HepG2 (cell line): ENCODE measurements around the gene DACT2. TPM values are rescaled to one million over a fixed set of nuclear protein-coding genes. Genes with fewer than 3 reads are reported as not detected.
A peak's percentile ranks its signal among the peaks of the same experiment; 100 is the strongest.

ENCODE experiments used
- ATAC-seq: fragments of 200-7000 bp; cut with Tn5 transposase; 3 replicates; pipeline ENCODE4 v1.9.1; 2020; ENCODE audit warnings: mild to moderate bottlenecking, moderate library complexity
- Bru-seq: library from RNA; stranded (reverse); fragments of 400-500 nt; gene quantifications from one replicate; lab custom pipeline; 2021; lab: Mats Ljungman, UMichigan
- BruChase-seq, 2 experiments: library from RNA; stranded (reverse); fragments of 400-500 nt; gene quantifications; one replicate each; lab custom pipeline; 2021; lab: Mats Ljungman, UMichigan
- BruUV-seq: library from RNA; stranded (reverse); fragments of 400-500 nt; replicated peaks from 2 replicates; lab custom pipeline; 2021; lab: Mats Ljungman, UMichigan
- CTCF ChIA-PET: fragments of 300-600 bp; formaldehyde crosslinking; extraction: SDS; loops from one replicate; lab custom pipeline; 2021; ENCODE audit warnings: low total read pairs, inconsistent platforms, low intra/inter-chr PET ratio; lab: Yijun Ruan, JAX
- POLR2A ChIA-PET: fragments of 350-600 bp; sonication (Branson Sonifier 250); formaldehyde crosslinking; loops from one replicate; lab custom pipeline; 2020; ENCODE audit warnings: antibody characterized with exemption, inconsistent platforms; lab: Yijun Ruan, JAX
- DNase-seq: peaks from one replicate; pipeline ENCODE4 v3.0.0-alpha.2; 2015; ENCODE audit warnings: low spot score
- FAIRE-seq: peaks from 3 replicates; lab custom pipeline; 2011; peaks lifted over from hg19 to GRCh38; lab: Jason Lieb, UNC
- H2AFZ ChIP-seq: one replicate; pipeline ENCODE4 v1.6.1; 2011; ENCODE audit warnings: low read length, inconsistent platforms
- H3K27ac ChIP-seq: fragments of 300-600 bp; 3 replicates; pipeline ENCODE4 v1.8.0; 2011; ENCODE audit warnings: mixed run types, mild to moderate bottlenecking, mixed read lengths, low read length, inconsistent platforms; ENCODE audit not compliant: insufficient read depth; ENCODE audit errors: extremely low read length
- H3K27me3 ChIP-seq, 2 experiments: fragments of 200-600 bp in 1 of 2; 2 replicates in 1 of 2; 3 replicates in 1 of 2; pipeline versions ENCODE4 v1.6.0 to v1.8.0; 2011; ENCODE audit warnings: low read length in 2 of 2, mild to moderate bottlenecking in 2 of 2, moderate library complexity in 2 of 2, inconsistent platforms in 1 of 2; ENCODE audit not compliant: insufficient read depth in 2 of 2, control insufficient read depth in 1 of 2
- H3K36me3 ChIP-seq, 2 experiments: fragments of 200-600 bp in 1 of 2; replicated peaks in 1 of 2; 2 replicates in 1 of 2; 3 replicates in 1 of 2; pipeline versions ENCODE4 v1.5.1 to v1.8.0; 2011; ENCODE audit warnings: low read length in 2 of 2, inconsistent platforms in 1 of 2; ENCODE audit not compliant: insufficient read depth in 2 of 2, control insufficient read depth in 1 of 2
- H3K4me1 ChIP-seq: 2 replicates; pipeline ENCODE4 v1.5.1; 2012; ENCODE audit warnings: low read length, inconsistent platforms; ENCODE audit not compliant: insufficient read depth
- H3K4me2 ChIP-seq: 2 replicates; pipeline ENCODE4 v1.6.0; 2011; ENCODE audit warnings: low read depth, low read length, inconsistent platforms
- H3K4me3 ChIP-seq, 3 experiments: fragments of 200-600 bp in 1 of 3; sonication (generic), shearing (Covaris generic) in 1 of 3; replicated peaks in 1 of 3; 2 replicates each; pipeline ENCODE4 v1.5.1; 2011 to 2016; ENCODE audit warnings: low read length in 3 of 3, inconsistent platforms in 2 of 3, low read depth in 2 of 3, mild to moderate bottlenecking in 2 of 3, control low read depth in 1 of 3, mixed read lengths in 1 of 3; ENCODE audit not compliant: insufficient read depth in 1 of 3
- H3K79me2 ChIP-seq: one replicate; pipeline ENCODE4 v1.6.1; 2011; ENCODE audit warnings: low read length, inconsistent platforms; ENCODE audit not compliant: insufficient read depth
- H3K9ac ChIP-seq: 2 replicates; pipeline ENCODE4 v1.6.0; 2011; ENCODE audit warnings: mild to moderate bottlenecking, low read depth, low read length, inconsistent platforms; ENCODE audit not compliant: insufficient read depth
- H3K9me3 ChIP-seq: 2 replicates; pipeline ENCODE4 v1.5.1; 2012; ENCODE audit warnings: mild to moderate bottlenecking, low read length
- H4K20me1 ChIP-seq: 2 replicates; pipeline ENCODE4 v1.6.0; 2011; ENCODE audit warnings: inconsistent platforms, mild to moderate bottlenecking, low read length, moderate library complexity; ENCODE audit not compliant: insufficient read depth
- ARNT ChIP-seq: fragments of 450-650 bp; IDR thresholded peaks from 2 replicates; pipeline ENCODE4 v1.6.1; 2017
- FOSL1 ChIP-seq: sonication (generic); formaldehyde crosslinking; IDR thresholded peaks from 2 replicates; pipeline ENCODE4 v1.9.0; 2021; ENCODE audit warnings: missing genetic modification reagents, borderline replicate concordance
- HMG20B ChIP-seq: conservative IDR thresholded peaks from 2 replicates; pipeline ENCODE4 v1.6.1; 2016; ENCODE audit warnings: missing genetic modification reagents, missing compliant biosample characterization
- KLF15 ChIP-seq: sonication (generic); formaldehyde crosslinking; IDR thresholded peaks from 2 replicates; pipeline ENCODE4 v1.8.1; 2023; ENCODE audit warnings: borderline replicate concordance, mild to moderate bottlenecking, inconsistent platforms, missing genetic modification reagents, mixed read lengths
- KLF16 ChIP-seq, 2 experiments: sonication (generic) in 1 of 2; formaldehyde crosslinking in 1 of 2; IDR thresholded peaks; 2 replicates each; pipeline versions ENCODE4 v1.6.1 to v1.8.0; 2016 to 2023; ENCODE audit warnings: missing genetic modification reagents in 2 of 2, missing compliant biosample characterization in 1 of 2
- KLF6 ChIP-seq: IDR thresholded peaks from 2 replicates; pipeline ENCODE4 v1.8.0; 2016; ENCODE audit warnings: missing biosample characterization, missing genetic modification reagents
- MBD4 ChIP-seq: IDR thresholded peaks from 2 replicates; pipeline ENCODE4 v1.6.1; 2012; ENCODE audit warnings: low read length, inconsistent platforms, borderline replicate concordance
- ZNF709 ChIP-seq: sonication (generic); formaldehyde crosslinking; IDR thresholded peaks from 2 replicates; pipeline ENCODE4 v1.5.0; 2020; ENCODE audit warnings: mild to moderate bottlenecking, missing genetic modification reagents
- ZSCAN20 ChIP-seq: sonication (generic); formaldehyde crosslinking; IDR thresholded peaks from 2 replicates; pipeline ENCODE4 v1.4.0; 2020; ENCODE audit warnings: missing genetic modification reagents, mild to moderate bottlenecking, borderline replicate concordance
- WGBS: methylation state at CpG from one replicate; pipeline ENCODE4 v1.1.6; 2017; ENCODE audit warnings: low lambda C conversion rate; 5-methylcytosine and 5-hydroxymethylcytosine counted together
- in situ Hi-C: cut with HindIII; loops from 2 replicates; pipeline ENCODE4 v1.10.0; 2017; ENCODE audit warnings: low pct_unique_long_range_greater_than_20kb; ENCODE audit not compliant: extremely low pct_ligation_motif_present
- intact Hi-C: fragments of 100-400 bp; cut with micrococcal nuclease; formaldehyde crosslinking; loops from one replicate; pipeline ENCODE4 v1.10.0; 2022; ENCODE audit not compliant: unreplicated experiment
- long read RNA-seq, 2 experiments: library from RNA in 1 of 2; library from polyadenylated mRNA in 1 of 2; stranded (forward) in 1 of 2; unstranded in 1 of 2; transcript quantifications; one replicate each; pipeline ENCODE4 v2.0.0, GENCODE V29; 2019 to 2022
- polyA minus RNA-seq, 3 experiments: library from RNA; depleted of rRNA, polyadenylated mRNA; stranded (reverse); fragments of >200 nt; gene quantifications; 2 replicates each; pipeline ENCODE4 v1.2.3, GENCODE V29; 2011; ENCODE audit warnings: low replicate concordance in 1 of 3
- polyA plus RNA-seq, 8 experiments: library from polyadenylated mRNA; depleted of rRNA in 3 of 8; stranded (reverse) in 7 of 8; unstranded in 1 of 8; fragments of >200 nt; fragmentation: Illumina TruSeq in 4 of 8; extraction: Trizol in 4 of 8; gene quantifications; 2 replicates each; pipeline versions ENCODE4 v1.2.1 to v1.2.3, GENCODE V29; 2011 to 2016; ENCODE audit warnings: low read depth in 4 of 8, missing spikeins in 1 of 8, mixed read lengths in 1 of 8; ENCODE audit not compliant: insufficient read depth in 1 of 8
- total RNA-seq, 5 experiments: library from RNA; depleted of rRNA; stranded (reverse); fragments of >200 nt; fragmentation: Illumina TruSeq; extraction: Trizol; gene quantifications; 2 replicates each; pipeline ENCODE4 v1.2.3, GENCODE V29; 2016; ENCODE audit warnings: low read depth in 1 of 5
- TF ChIP-seq, protein P1 (sequence below), 2 experiments: sonication (generic) in 1 of 2; formaldehyde crosslinking in 1 of 2; IDR thresholded peaks; 2 replicates each; pipeline versions ENCODE4 v1.5.1 to v1.6.1; 2011 to 2020; ENCODE audit warnings: borderline replicate concordance in 1 of 2, low read depth in 1 of 2, low read length in 1 of 2, mild to moderate bottlenecking in 1 of 2, missing genetic modification reagents in 1 of 2, moderate library complexity in 1 of 2
- TF ChIP-seq, protein P2 (sequence below): IDR thresholded peaks from 2 replicates; pipeline ENCODE4 v1.6.1; 2016

The DACT2 gene
- total RNA-seq (2016; rRNA removed; fragmentation: Illumina TruSeq; extraction: Trizol): not detected in 2 replicates
- total RNA-seq (2016; cell fraction: cytosol; rRNA removed; fragmentation: Illumina TruSeq; extraction: Trizol; ENCODE audit: low read depth): not detected in 2 replicates
- not detected in 2 replicates for total RNA-seq (2016; cell fraction: insoluble cytoplasmic fraction; rRNA removed; fragmentation: Illumina TruSeq; extraction: Trizol)
- not detected in 2 replicates for total RNA-seq (2016; cell fraction: membrane; rRNA removed; fragmentation: Illumina TruSeq; extraction: Trizol)
- not detected in 2 replicates for total RNA-seq (2016; cell fraction: nucleus; rRNA removed; fragmentation: Illumina TruSeq; extraction: Trizol)
- polyA plus RNA-seq (2011; rRNA removed): 0.10 and 0.15 TPM in 2 replicates
- polyA plus RNA-seq (2011; cell fraction: cytosol; rRNA removed): 0.12 and 0.23 TPM in 2 replicates
- polyA plus RNA-seq (2011; cell fraction: nucleus; rRNA removed): 0.23 and 0.45 TPM in 2 replicates
- not detected in 2 replicates for polyA plus RNA-seq (2012)
- not detected in 2 replicates for polyA plus RNA-seq (2016; cell fraction: cytosol; fragmentation: Illumina TruSeq; extraction: Trizol; ENCODE audit: low read depth)
- not detected in 2 replicates for polyA plus RNA-seq (2016; cell fraction: insoluble cytoplasmic fraction; fragmentation: Illumina TruSeq; extraction: Trizol; ENCODE audit: low read depth)
- polyA plus RNA-seq (2016; cell fraction: membrane; fragmentation: Illumina TruSeq; extraction: Trizol; ENCODE audit: low read depth): not detected in 2 replicates
- not detected in 2 replicates for polyA plus RNA-seq (2016; cell fraction: nucleus; fragmentation: Illumina TruSeq; extraction: Trizol; ENCODE audit: insufficient read depth, low read depth)
- polyA minus RNA-seq (2011; rRNA and poly(A)+ RNA removed; ENCODE audit: low replicate concordance): 0.26 TPM in 1 of 2 replicates, not detected in the other
- 0.26 and 0.30 TPM in 2 replicates for polyA minus RNA-seq (2011; cell fraction: cytosol; rRNA and poly(A)+ RNA removed)
- polyA minus RNA-seq (2011; cell fraction: nucleus; rRNA and poly(A)+ RNA removed): 0.25 TPM in 1 of 2 replicates, not detected in the other
- percentile 27 among the genes with signal in this experiment for Bru-seq, nascent RNA
- BruChase-seq, experiment 1, labeled RNA remaining after a 6-hour chase: percentile 33 among the genes with signal in this experiment
- percentile 31 among the genes with signal in this experiment for BruChase-seq, experiment 2, labeled RNA remaining after a 2-hour chase
- long read RNA-seq, experiment 1: 0 reads
- long read RNA-seq, experiment 2, partial matches to known transcripts: 0 of 2 reads
- long read RNA-seq, experiment 2, other reads (novel, unspliced or antisense): 1 of 2 reads

DNA sequence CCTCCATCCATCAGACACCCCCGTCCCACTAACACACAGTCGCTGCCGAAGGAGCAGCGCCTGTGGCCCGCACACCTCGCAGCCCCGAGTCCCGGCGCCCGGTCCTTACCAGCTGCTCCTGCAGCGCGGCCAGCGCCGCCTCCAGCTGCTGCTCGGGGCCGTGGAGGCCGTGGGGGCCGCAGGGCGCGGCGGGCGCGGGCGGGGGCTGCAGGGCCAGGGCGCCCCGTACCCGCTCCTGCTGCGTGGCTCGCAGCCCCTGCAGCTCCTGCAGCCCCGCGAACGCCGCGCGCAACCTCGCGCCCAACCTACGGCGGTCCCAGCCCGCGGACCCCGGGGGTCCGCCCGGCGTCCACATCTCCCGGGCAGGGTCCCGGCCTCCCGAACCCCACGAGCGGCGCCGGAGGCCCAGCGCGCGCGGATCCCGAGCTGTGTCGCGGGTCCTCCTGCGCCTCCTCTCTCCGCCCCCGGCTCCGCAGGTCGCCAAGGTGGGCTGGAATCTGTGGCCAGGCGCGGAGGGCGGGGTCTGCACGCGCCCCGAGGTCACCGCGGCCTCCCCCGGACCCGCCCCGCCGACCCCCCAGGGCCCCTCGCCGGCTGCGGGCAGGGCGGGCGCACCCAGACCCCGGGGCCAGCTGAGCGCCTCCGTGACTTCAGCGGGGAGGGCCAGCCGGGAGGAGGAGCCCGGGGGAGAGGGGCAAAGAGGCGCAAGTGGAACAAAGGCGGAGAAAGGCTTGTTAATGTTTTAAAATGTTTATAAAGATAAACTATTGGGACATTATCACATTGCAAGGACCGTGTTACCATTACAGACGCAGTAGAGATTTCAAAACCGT, at the start of gene DACT2:
Gene DACT2, minus strand, starts transcription at position 499 of the 833 bp plus-strand sequence. Its CDS starts 144 bp downstream, at position 355.
- no peaks in the 10 kb centered on the region for H3K79me2 ChIP-seq
- no peak for FAIRE-seq
- H4K20me1 ChIP-seq: no peaks in the 10 kb centered on the region
- no peak within 1 kb of the TSS for H2AFZ ChIP-seq
- POLR2A ChIA-PET: no interaction called here
- no peak for DNase-seq
- BruUV-seq: no TSS peak
- peak; percentile 28; the same call in 2 of the 3 replicates for ATAC-seq
- 74% methylated on average over 89 of the region's 92 CpGs for WGBS
- peak within 1 kb of the TSS; percentile 62 for H3K4me2 ChIP-seq
- intact Hi-C loops (no loop called here), in situ Hi-C loops (loop anchor here (5.0 kb wide), 1 partner anchor 47 kb away; no protein-coding TSS in a partner anchor)
- H3K36me3 ChIP-seq: no peaks in the 10 kb centered on the region
- no peak within 1 kb of the TSS; the same call in 1 of the 2 replicates for H3K9ac ChIP-seq
- 0 out of 2 replicates have a peak, but pooled peaks cover 5% of the 10 kb centered on the region for H3K9me3 ChIP-seq
- peaks cover 0 to 7% of the 10 kb centered on the region in 2 experiments; a peak in 2 of 5 replicates for H3K27me3 ChIP-seq
- peak within 1 kb of the TSS in 2 of 3 experiments; percentile 36 to 37; a peak in 3 of 6 replicates for H3K4me3 ChIP-seq
- H3K27ac ChIP-seq: no peak within 1 kb of the TSS
- peaks cover 45% of the 10 kb centered on the region for H3K4me1 ChIP-seq
- CTCF ChIA-PET: no interaction called here
- TF ChIP-seq FOSL1 (CRISPR knock-in tag) (no peak), ARNT (no peak), HMG20B (no peak), ZSCAN20 (no peak), KLF6 (CRISPR knock-in tag) (no peak), ZNF709 (CRISPR knock-in tag) (no peak), KLF15 (no peak), KLF16 (CRISPR knock-in tag; IDR thresholded peaks at IDR 0.05) (no peak), MBD4 (no peak)
- TF ChIP-seq, protein P1, sequence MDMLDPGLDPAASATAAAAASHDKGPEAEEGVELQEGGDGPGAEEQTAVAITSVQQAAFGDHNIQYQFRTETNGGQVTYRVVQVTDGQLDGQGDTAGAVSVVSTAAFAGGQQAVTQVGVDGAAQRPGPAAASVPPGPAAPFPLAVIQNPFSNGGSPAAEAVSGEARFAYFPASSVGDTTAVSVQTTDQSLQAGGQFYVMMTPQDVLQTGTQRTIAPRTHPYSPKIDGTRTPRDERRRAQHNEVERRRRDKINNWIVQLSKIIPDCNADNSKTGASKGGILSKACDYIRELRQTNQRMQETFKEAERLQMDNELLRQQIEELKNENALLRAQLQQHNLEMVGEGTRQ (IDR thresholded peaks at IDR 0.05; ENCODE audit: low read depth, low read length): no peak
- TF ChIP-seq, protein P1 (CRISPR knock-in tag; IDR thresholded peaks at IDR 0.05; ENCODE audit: borderline replicate concordance): no peak
- TF ChIP-seq, protein P2, sequence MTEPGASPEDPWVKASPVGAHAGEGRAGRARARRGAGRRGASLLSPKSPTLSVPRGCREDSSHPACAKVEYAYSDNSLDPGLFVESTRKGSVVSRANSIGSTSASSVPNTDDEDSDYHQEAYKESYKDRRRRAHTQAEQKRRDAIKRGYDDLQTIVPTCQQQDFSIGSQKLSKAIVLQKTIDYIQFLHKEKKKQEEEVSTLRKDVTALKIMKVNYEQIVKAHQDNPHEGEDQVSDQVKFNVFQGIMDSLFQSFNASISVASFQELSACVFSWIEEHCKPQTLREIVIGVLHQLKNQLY (CRISPR knock-in tag): no peak
